ENCODE results near the gene AMOT.
A peak's percentile ranks its signal among the peaks of the same experiment; 100 is the strongest.

The AMOT gene

GRCh38 chrX:112800971-112801775, 39.5 kb downstream of the AMOT start:
- no peak for DNase-seq

GRCh38 chrX:112799425-112799824, 41.2 kb downstream of the AMOT start:
- DNase-seq: no peak

- DNase-seq: no peak
Measured at GRCh38 chrX:112798736-112799135, 41.9 kb downstream of the AMOT start.

- no peak for DNase-seq
Measured at GRCh38 chrX:112789931-112790330, 50.7 kb downstream of the AMOT start.

GRCh38 chrX:112786076-112786475, 54.6 kb downstream of the AMOT start:
- DNase-seq: no peak

- no peak for DNase-seq
Measured at GRCh38 chrX:112785344-112785743, 55.3 kb downstream of the AMOT start.

- DNase-seq: no peak
Measured at GRCh38 chrX:112784692-112785091, 55.9 kb downstream of the AMOT start.

GRCh38 chrX:112779139-112779538, 61.5 kb downstream of the AMOT start:
- DNase-seq: no peak

GRCh38 chrX:112774651-112775293, 65.9 kb downstream of the AMOT start:
- DNase-seq: no peak

- DNase-seq: no peak
Measured at GRCh38 chrX:112774142-112774541, 66.5 kb downstream of the AMOT start.

GRCh38 chrX:112769034-112769433, 71.6 kb downstream of the AMOT start:
- no peak for DNase-seq

GRCh38 chrX:112768563-112768962, 72.1 kb downstream of the AMOT start:
- DNase-seq: no peak

GRCh38 chrX:112766774-112767173, 73.9 kb downstream of the AMOT start:
- DNase-seq: no peak

- peak in 2 of 3 donors; percentile 9 to 11 for DNase-seq
Measured at GRCh38 chrX:112761242-112762207, 79.1 kb downstream of the AMOT start.

GRCh38 chrX:112760697-112761096, 79.9 kb downstream of the AMOT start:
- DNase-seq: no peak

- DNase-seq: no peak
Measured at GRCh38 chrX:112759966-112760365, 80.7 kb downstream of the AMOT start.

GRCh38 chrX:112759512-112759911, 81.1 kb downstream of the AMOT start:
- DNase-seq: no peak

- DNase-seq: no peak
Measured at GRCh38 chrX:112757946-112758345, 82.7 kb downstream of the AMOT start.

GRCh38 chrX:112753116-112753515, 87.5 kb downstream of the AMOT start:
- DNase-seq: no peak

- DNase-seq: no peak
Measured at GRCh38 chrX:112751076-112751475, 89.6 kb downstream of the AMOT start.

- DNase-seq: no peak
Measured at GRCh38 chrX:112746812-112747595, 93.6 kb downstream of the AMOT start.

- DNase-seq: no peak
Measured at GRCh38 chrX:112738347-112739033, 102.1 kb downstream of the AMOT start.
